GM20000 (cell line): ENCODE measurements around the gene KRT20.
A peak's percentile ranks its signal among the peaks of the same experiment; 100 is the strongest.
"Not testable (repeated sequence)": the region's sequence is repeated elsewhere in the genome, so short reads cannot be mapped to it uniquely, and the experiment has no call there.

Experiments
- DNase-seq: peaks from one replicate; pipeline ENCODE4 v3.0.0; 2012; ENCODE audit warnings: low spot score
- CTCF ChIP-seq: IDR thresholded peaks from 2 replicates; pipeline ENCODE4 v1.5.1; 2012; ENCODE audit warnings: mild to moderate bottlenecking, control low read depth; ENCODE audit errors: extremely low read depth, missing control alignments

Gene KRT20

GRCh38 chr17:40862985-40863733 is 21.9 kb downstream of the KRT20 start:
- TF ChIP-seq CTCF = peak; percentile 33
- peak; percentile 16 for DNase-seq

GRCh38 chr17:40859536-40859935 is 25.5 kb downstream of the KRT20 start:
- TF ChIP-seq CTCF = no peak
- DNase-seq = no peak

- not testable (repeated sequence) for DNase-seq
Observed at GRCh38 chr17:40858667-40859066, 26.4 kb downstream of the KRT20 start.

- TF ChIP-seq CTCF = no peak
- DNase-seq = no peak
Observed at GRCh38 chr17:40857535-40857934, 27.5 kb downstream of the KRT20 start.

- TF ChIP-seq CTCF = no peak
- DNase-seq = no peak
Observed at GRCh38 chr17:40854175-40854814, 30.7 kb downstream of the KRT20 start.

- TF ChIP-seq CTCF = no peak
- DNase-seq = no peak
Observed at GRCh38 chr17:40852364-40852763, 32.7 kb downstream of the KRT20 start.

GRCh38 chr17:40850293-40850972 is 34.6 kb downstream of the KRT20 start:
- DNase-seq = no peak
- TF ChIP-seq CTCF = no peak
